ENCODE measurements around the gene ERBB3. TPM values are rescaled to one million over a fixed set of nuclear protein-coding genes. Genes with fewer than 3 reads are reported as not detected.
"Not testable (repeated sequence)": the region's sequence is repeated elsewhere in the genome, so short reads cannot be mapped to it uniquely, and the experiment has no call there.

Gene ERBB3
- total RNA-seq, 4 donors from 2014 or later = 61.9 to 532 (median 451) TPM

- Histone ChIP-seq H3K9me3 (no peaks in the 10 kb centered on the region), H3K27ac (no peak overlapping the region), H3K4me1 (no peaks in the 10 kb centered on the region), H3K36me3 (no peaks in the 10 kb centered on the region), H3K4me3 (no peak overlapping the region), H3K27me3 (no peaks in the 10 kb centered on the region)
- no peak for TF ChIP-seq POLR2A (IDR thresholded peaks at IDR 0.05)
- no peak for TF ChIP-seq CTCF (IDR thresholded peaks at IDR 0.05)
- DNase-seq = no peak
Measured at GRCh38 chr12:56074396-56074795, 5.6 kb upstream of the ERBB3 start.

- not testable (repeated sequence) for H3K4me1 ChIP-seq, H3K4me3 ChIP-seq, H3K9me3 ChIP-seq, H3K36me3 ChIP-seq, H3K27me3 ChIP-seq, H3K27ac ChIP-seq, DNase-seq
Measured at GRCh38 chr12:56077966-56078365, 2.0 kb upstream of the ERBB3 start.

- DNase-seq = no peak
- H3K9me3 ChIP-seq = no peaks in the 10 kb centered on the region
- peaks cover 0 to under 1% (median 0%) of the 10 kb centered on the region in 3 donors for H3K36me3 ChIP-seq
- peak overlapping the region in 2 of 4 donors; percentile 97 to 99 for H3K27ac ChIP-seq
- TF ChIP-seq POLR2A (IDR thresholded peaks at IDR 0.05) = no peak
- no peak for TF ChIP-seq CTCF (IDR thresholded peaks at IDR 0.05)
- no peaks in the 10 kb centered on the region for H3K27me3 ChIP-seq
- no peak overlapping the region for H3K4me3 ChIP-seq
- H3K4me1 ChIP-seq = peaks cover 0 to 11% (median 3%) of the 10 kb centered on the region in 4 donors
Measured at GRCh38 chr12:56078427-56078826, 1.5 kb upstream of the ERBB3 start.

- Histone ChIP-seq H3K27me3 (no peaks in the 10 kb centered on the region), H3K36me3 (peaks cover 0 to 8% (median 0%) of the 10 kb centered on the region in 3 donors), H3K4me3 (peak overlapping the region; percentile 45 to 94 (median 64)), H3K4me1 (peaks cover 0 to 18% (median 3%) of the 10 kb centered on the region in 4 donors), H3K9me3 (no peaks in the 10 kb centered on the region), H3K27ac (peak overlapping the region; percentile 50 to 99 (median 94))
- peak; percentile 53 to 95 (median 94) for DNase-seq
- peak; percentile 54 to 57 for TF ChIP-seq POLR2A (IDR thresholded peaks at IDR 0.05)
- TF ChIP-seq CTCF (IDR thresholded peaks at IDR 0.05) = peak; percentile 19 to 88 (median 68)
Measured at GRCh38 chr12:56078931-56079722, 838 bp upstream of the ERBB3 start.

- DNase-seq = peak in 2 of 3 donors; percentile 84 to 86
Measured at GRCh38 chr12:56080556-56081138, 682 bp downstream of the ERBB3 start.

More at GRCh38 chr12:56080556-56081138, 682 bp downstream of the ERBB3 start:
- Histone ChIP-seq H3K4me1 (peaks cover 0 to 29% (median 3%) of the 10 kb centered on the region in 4 donors), H3K27me3 (no peaks in the 10 kb centered on the region), H3K9me3 (no peaks in the 10 kb centered on the region), H3K27ac (peak overlapping the region; percentile 43 to 99 (median 94)), H3K4me3 (peak overlapping the region; percentile 45 to 94 (median 64)), H3K36me3 (peaks cover 0 to 22% (median 0%) of the 10 kb centered on the region in 3 donors)
- TF ChIP-seq CTCF (IDR thresholded peaks at IDR 0.05) = peak in 1 of 6 experiments; percentile 17
- peak; percentile 90 to 95 for TF ChIP-seq POLR2A (IDR thresholded peaks at IDR 0.05)

Data from Peyer's patch (tissue), 4 donors.